ENCODE results near the gene MBD6.
"Not testable (repeated sequence)": the region's sequence is repeated elsewhere in the genome, so short reads cannot be mapped to it uniquely, and the experiment has no call there.

Gene MBD6

GRCh38 chr12:57498132-57498502 lies 24.5 kb upstream of the MBD6 start:
- no peak for TF ChIP-seq GATA1 (IDR thresholded peaks at IDR 0.05; ENCODE audit: low read depth, low read length)
- TF ChIP-seq POLR2A (IDR thresholded peaks at IDR 0.05; ENCODE audit: low read length) = no peak
- DNase-seq = no peak

- TF ChIP-seq POLR2A (IDR thresholded peaks at IDR 0.05; ENCODE audit: low read length) (no peak), GATA1 (IDR thresholded peaks at IDR 0.05; ENCODE audit: low read depth, low read length) (no peak)
- DNase-seq = no peak
Measured at GRCh38 chr12:57498571-57498970, 24.1 kb upstream of the MBD6 start.

GRCh38 chr12:57500213-57500612 lies 22.4 kb upstream of the MBD6 start:
- TF ChIP-seq GATA1 (IDR thresholded peaks at IDR 0.05; ENCODE audit: low read depth, low read length) = no peak
- no peak for TF ChIP-seq POLR2A (IDR thresholded peaks at IDR 0.05; ENCODE audit: low read length)
- DNase-seq = no peak

GRCh38 chr12:57502311-57502969 lies 20.2 kb upstream of the MBD6 start:
- DNase-seq = not testable (repeated sequence)

GRCh38 chr12:57506541-57506940 lies 16.1 kb upstream of the MBD6 start:
- not testable (repeated sequence) for DNase-seq

GRCh38 chr12:57507796-57508195 lies 14.8 kb upstream of the MBD6 start:
- DNase-seq = not testable (repeated sequence)

GRCh38 chr12:57511161-57511560 lies 11.5 kb upstream of the MBD6 start:
- DNase-seq = no peak
- TF ChIP-seq GATA1 (IDR thresholded peaks at IDR 0.05; ENCODE audit: low read depth, low read length) (no peak), POLR2A (IDR thresholded peaks at IDR 0.05; ENCODE audit: low read length) (no peak)

GRCh38 chr12:57511588-57512325 lies 10.9 kb upstream of the MBD6 start:
- DNase-seq = no peak
- TF ChIP-seq GATA1 (IDR thresholded peaks at IDR 0.05; ENCODE audit: low read depth, low read length) (no peak), POLR2A (IDR thresholded peaks at IDR 0.05; ENCODE audit: low read length) (no peak)

GRCh38 chr12:57512665-57513064 lies 10.0 kb upstream of the MBD6 start:
- DNase-seq = no peak
- TF ChIP-seq POLR2A (IDR thresholded peaks at IDR 0.05; ENCODE audit: low read length) (no peak), GATA1 (IDR thresholded peaks at IDR 0.05; ENCODE audit: low read depth, low read length) (no peak)

GRCh38 chr12:57513266-57513665 lies 9.4 kb upstream of the MBD6 start:
- DNase-seq = no peak
- no peak for TF ChIP-seq POLR2A (IDR thresholded peaks at IDR 0.05; ENCODE audit: low read length)
- no peak for TF ChIP-seq GATA1 (IDR thresholded peaks at IDR 0.05; ENCODE audit: low read depth, low read length)

- DNase-seq = not testable (repeated sequence)
Measured at GRCh38 chr12:57513677-57514076, 8.9 kb upstream of the MBD6 start.

GRCh38 chr12:57514246-57514645 lies 8.4 kb upstream of the MBD6 start:
- DNase-seq = not testable (repeated sequence)

- no peak for TF ChIP-seq GATA1 (IDR thresholded peaks at IDR 0.05; ENCODE audit: low read depth, low read length)
- peak; percentile 9 for TF ChIP-seq POLR2A (IDR thresholded peaks at IDR 0.05; ENCODE audit: low read length)
- DNase-seq = no peak
Measured at GRCh38 chr12:57514720-57515407, 7.8 kb upstream of the MBD6 start.

- TF ChIP-seq GATA1 (IDR thresholded peaks at IDR 0.05; ENCODE audit: low read depth, low read length) (no peak), POLR2A (IDR thresholded peaks at IDR 0.05; ENCODE audit: low read length) (no peak)
- no peak for DNase-seq
Measured at GRCh38 chr12:57515408-57515933, 7.2 kb upstream of the MBD6 start.

- TF ChIP-seq GATA1 (IDR thresholded peaks at IDR 0.05; ENCODE audit: low read depth, low read length) (no peak), POLR2A (IDR thresholded peaks at IDR 0.05; ENCODE audit: low read length) (no peak)
- DNase-seq = no peak
Measured at GRCh38 chr12:57515934-57516541, 6.6 kb upstream of the MBD6 start.
